ENCODE data around the gene RBM24.

- no peak for TF ChIP-seq POLR2A (IDR thresholded peaks at IDR 0.05)
- TF ChIP-seq CTCF (IDR thresholded peaks at IDR 0.05) = no peak
These were observed 8.5 kb downstream of the RBM24 start for GRCh38 chr6:17289630-17290061.

Data from Peyer's patch (tissue), 4 donors.